ENCODE measurements around the gene ATOX1.

ATOX1 gene

DNA sequence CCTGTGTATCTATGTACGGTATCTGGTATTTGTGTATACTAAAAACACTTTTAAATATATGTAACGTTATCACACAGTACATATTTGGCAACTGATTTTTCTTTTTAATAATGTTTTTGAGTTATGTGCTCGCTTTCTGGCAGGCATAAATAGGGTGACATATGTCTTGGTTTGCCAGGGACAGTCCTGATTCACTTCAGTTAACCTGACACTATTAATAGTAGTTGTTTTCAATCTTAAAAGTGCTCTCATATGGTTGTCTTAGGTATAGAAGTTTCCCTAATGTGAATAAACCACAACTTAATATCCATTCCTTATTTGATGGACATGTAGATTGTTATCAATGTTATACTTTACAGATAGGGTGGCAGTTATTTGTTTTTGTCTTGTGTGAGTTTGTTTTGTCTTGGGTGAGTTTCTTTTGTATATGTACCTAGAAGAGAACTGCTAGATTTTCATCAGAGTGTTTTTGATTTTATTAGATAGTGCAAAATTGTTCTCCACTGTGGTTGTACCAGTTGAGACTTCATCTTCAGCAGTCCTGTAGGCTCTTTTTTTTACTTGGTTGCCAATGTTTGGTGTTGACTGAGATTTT lies 21.2 kb upstream of the ATOX1 start:
- Histone ChIP-seq H4K20me1 (ENCODE audit: insufficient read depth, low read length) (peaks cover 96% of the 10 kb centered on the region), H3K4me1 (ENCODE audit: low read length) (peaks cover 31% of the 10 kb centered on the region), H2AFZ (ENCODE audit: low read depth, low read length) (no peak overlapping the region), H3K79me2 (ENCODE audit: low read length) (peaks cover 100% of the 10 kb centered on the region), H3K27me3 (ENCODE audit: low read depth, low read length) (no peaks in the 10 kb centered on the region), H3K27ac (ENCODE audit: low read length) (no peak overlapping the region), H3K4me3 (ENCODE audit: low read length) (no peak overlapping the region), H3K9me3 (ENCODE audit: insufficient read depth, low read length) (no peaks in the 10 kb centered on the region), H3K9ac (ENCODE audit: low read length) (no peak overlapping the region), H3K4me2 (ENCODE audit: low read length) (peak overlapping the region; percentile 7), H3K36me3 (replicated peaks; ENCODE audit: low read depth, low read length) (peaks cover 15% of the 10 kb centered on the region)
- no peak for TF ChIP-seq EZH2phosphoT487 (IDR thresholded peaks at IDR 0.05; ENCODE audit: low read depth)
- TF ChIP-seq, protein P1, sequence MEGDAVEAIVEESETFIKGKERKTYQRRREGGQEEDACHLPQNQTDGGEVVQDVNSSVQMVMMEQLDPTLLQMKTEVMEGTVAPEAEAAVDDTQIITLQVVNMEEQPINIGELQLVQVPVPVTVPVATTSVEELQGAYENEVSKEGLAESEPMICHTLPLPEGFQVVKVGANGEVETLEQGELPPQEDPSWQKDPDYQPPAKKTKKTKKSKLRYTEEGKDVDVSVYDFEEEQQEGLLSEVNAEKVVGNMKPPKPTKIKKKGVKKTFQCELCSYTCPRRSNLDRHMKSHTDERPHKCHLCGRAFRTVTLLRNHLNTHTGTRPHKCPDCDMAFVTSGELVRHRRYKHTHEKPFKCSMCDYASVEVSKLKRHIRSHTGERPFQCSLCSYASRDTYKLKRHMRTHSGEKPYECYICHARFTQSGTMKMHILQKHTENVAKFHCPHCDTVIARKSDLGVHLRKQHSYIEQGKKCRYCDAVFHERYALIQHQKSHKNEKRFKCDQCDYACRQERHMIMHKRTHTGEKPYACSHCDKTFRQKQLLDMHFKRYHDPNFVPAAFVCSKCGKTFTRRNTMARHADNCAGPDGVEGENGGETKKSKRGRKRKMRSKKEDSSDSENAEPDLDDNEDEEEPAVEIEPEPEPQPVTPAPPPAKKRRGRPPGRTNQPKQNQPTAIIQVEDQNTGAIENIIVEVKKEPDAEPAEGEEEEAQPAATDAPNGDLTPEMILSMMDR (IDR thresholded peaks at IDR 0.05; ENCODE audit: low read depth, low read length) = no peak

DNA sequence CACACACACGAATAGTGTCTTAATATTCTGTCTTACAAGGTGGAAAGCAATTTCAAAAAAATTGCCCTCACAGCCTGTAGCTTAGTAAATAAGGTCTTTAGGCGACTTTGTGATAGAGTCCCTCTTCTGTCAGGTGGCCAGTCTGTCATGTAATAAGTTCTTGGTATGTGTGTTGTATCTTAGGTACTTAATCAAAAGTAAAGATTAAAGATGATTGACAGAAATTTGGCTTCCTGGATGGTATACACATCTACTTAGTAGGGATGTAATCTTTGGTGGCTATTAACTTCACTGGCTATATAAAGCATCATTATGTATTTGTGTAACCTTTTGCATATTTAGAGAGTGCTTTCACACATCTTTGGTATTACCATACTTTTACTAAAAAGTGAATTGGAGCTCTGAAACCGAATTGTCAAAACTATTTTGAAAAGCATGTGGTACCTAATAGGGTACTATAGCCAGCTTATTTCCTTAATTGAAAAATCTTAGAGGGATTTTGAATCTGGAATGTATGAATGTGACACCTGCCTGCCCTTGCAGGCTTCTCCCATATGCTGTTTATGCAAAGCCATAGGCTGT lies 16.7 kb upstream of the ATOX1 start:
- peak overlapping the region; percentile 91 for H3K4me3 ChIP-seq (ENCODE audit: low read length)
- H3K79me2 ChIP-seq (ENCODE audit: low read length) = peaks cover 87% of the 10 kb centered on the region
- H3K4me1 ChIP-seq (ENCODE audit: low read length) = peaks cover 37% of the 10 kb centered on the region
- H2AFZ ChIP-seq (ENCODE audit: low read depth, low read length) = no peak overlapping the region
- H3K36me3 ChIP-seq (replicated peaks; ENCODE audit: low read depth, low read length) = peaks cover 27% of the 10 kb centered on the region
- no peak overlapping the region for H3K27ac ChIP-seq (ENCODE audit: low read length)
- TF ChIP-seq, protein P1 (IDR thresholded peaks at IDR 0.05; ENCODE audit: low read depth, low read length) = no peak
- peaks cover 77% of the 10 kb centered on the region for H4K20me1 ChIP-seq (ENCODE audit: insufficient read depth, low read length)
- H3K9ac ChIP-seq (ENCODE audit: low read length) = 0 out of 2 replicates have a peak overlapping the region, but pooled peaks have one; percentile 97
- no peaks in the 10 kb centered on the region for H3K27me3 ChIP-seq (ENCODE audit: low read depth, low read length)
- peak overlapping the region; percentile 94 for H3K4me2 ChIP-seq (ENCODE audit: low read length)
- no peaks in the 10 kb centered on the region for H3K9me3 ChIP-seq (ENCODE audit: insufficient read depth, low read length)

DNA sequence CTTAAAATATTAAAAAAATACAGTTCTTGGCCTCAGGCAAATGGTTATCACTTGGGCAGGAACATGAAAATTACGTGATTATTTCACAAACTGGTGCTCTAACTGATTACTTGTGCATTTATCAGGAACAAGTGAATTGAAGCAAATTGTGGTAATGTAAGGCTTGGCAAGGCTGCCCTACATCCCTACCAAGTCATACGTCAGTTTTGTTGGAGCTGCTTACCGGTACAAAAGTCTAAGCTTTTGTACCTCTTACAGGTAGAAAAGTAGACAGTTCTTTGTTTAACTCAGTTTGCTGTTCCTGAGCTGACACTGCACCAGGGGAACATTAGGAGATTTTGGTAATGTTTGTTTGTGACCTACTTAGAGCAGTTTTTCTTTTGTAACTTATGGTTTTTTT lies 15.5 kb upstream of the ATOX1 start:
- H4K20me1 ChIP-seq (ENCODE audit: insufficient read depth, low read length) = peaks cover 66% of the 10 kb centered on the region
- H3K79me2 ChIP-seq (ENCODE audit: low read length) = peaks cover 84% of the 10 kb centered on the region
- H3K27ac ChIP-seq (ENCODE audit: low read length) = no peak overlapping the region
- peak overlapping the region; percentile 97 for H3K9ac ChIP-seq (ENCODE audit: low read length)
- peaks cover 26% of the 10 kb centered on the region for H3K4me1 ChIP-seq (ENCODE audit: low read length)
- peak overlapping the region; percentile 94 for H3K4me2 ChIP-seq (ENCODE audit: low read length)
- no peaks in the 10 kb centered on the region for H3K27me3 ChIP-seq (ENCODE audit: low read depth, low read length)
- peak overlapping the region; percentile 91 for H3K4me3 ChIP-seq (ENCODE audit: low read length)
- H2AFZ ChIP-seq (ENCODE audit: low read depth, low read length) = no peak overlapping the region
- TF ChIP-seq EZH2phosphoT487 (IDR thresholded peaks at IDR 0.05; ENCODE audit: low read depth) = no peak
- TF ChIP-seq, protein P1 (IDR thresholded peaks at IDR 0.05; ENCODE audit: low read depth, low read length) = no peak
- H3K36me3 ChIP-seq (replicated peaks; ENCODE audit: low read depth, low read length) = peaks cover 27% of the 10 kb centered on the region
- H3K9me3 ChIP-seq (ENCODE audit: insufficient read depth, low read length) = no peaks in the 10 kb centered on the region

DNA sequence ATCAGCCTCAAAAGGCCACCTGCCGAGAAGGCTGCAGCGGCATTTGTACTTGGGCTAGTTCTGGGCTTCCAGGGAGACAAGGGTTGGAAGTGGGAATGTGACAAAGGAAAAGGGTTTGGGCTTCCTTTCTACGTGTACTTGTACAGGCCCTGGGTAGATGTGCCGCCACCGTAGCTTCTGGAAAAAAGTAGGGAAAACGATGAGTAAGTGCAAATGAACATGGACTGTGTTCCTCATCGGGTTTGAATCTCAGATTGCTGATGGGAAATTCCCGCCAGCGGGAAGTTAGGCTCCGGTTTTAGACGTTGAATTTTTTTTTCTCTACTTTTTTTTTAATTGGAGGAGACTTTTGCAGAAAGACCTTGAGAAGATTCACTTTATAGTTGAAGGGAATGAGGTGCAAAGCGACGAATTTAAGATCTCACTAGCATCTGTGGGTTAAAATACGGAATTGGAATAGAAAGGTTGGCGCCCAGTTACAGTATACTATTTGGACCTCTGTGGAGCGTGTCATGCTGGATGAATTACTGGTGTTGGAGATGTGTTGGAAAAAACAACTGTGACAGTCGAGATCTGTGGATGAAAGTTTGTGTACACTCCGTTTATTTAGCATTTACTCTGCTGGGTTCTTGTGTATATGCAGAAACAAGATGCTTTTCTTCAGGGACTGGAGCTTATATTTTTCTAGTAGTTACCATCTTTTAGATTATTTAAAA lies 14.6 kb upstream of the ATOX1 start:
- Histone ChIP-seq H3K27ac (ENCODE audit: low read length) (peak overlapping the region; percentile 84), H3K4me1 (ENCODE audit: low read length) (peaks cover 26% of the 10 kb centered on the region)

More for the DNA sequence above, 14.6 kb upstream of the ATOX1 start:
- peak overlapping the region; percentile 97 for H3K9ac ChIP-seq (ENCODE audit: low read length)
- no peak overlapping the region for H2AFZ ChIP-seq (ENCODE audit: low read depth, low read length)
- H4K20me1 ChIP-seq (ENCODE audit: insufficient read depth, low read length) = peaks cover 57% of the 10 kb centered on the region
- peak overlapping the region; percentile 91 for H3K4me3 ChIP-seq (ENCODE audit: low read length)
- H3K4me2 ChIP-seq (ENCODE audit: low read length) = peak overlapping the region; percentile 94
- H3K79me2 ChIP-seq (ENCODE audit: low read length) = peaks cover 74% of the 10 kb centered on the region
- TF ChIP-seq, protein P1 (IDR thresholded peaks at IDR 0.05; ENCODE audit: low read depth, low read length) = no peak
- TF ChIP-seq EZH2phosphoT487 (IDR thresholded peaks at IDR 0.05; ENCODE audit: low read depth) = no peak
- H3K9me3 ChIP-seq (ENCODE audit: insufficient read depth, low read length) = no peaks in the 10 kb centered on the region
- peaks cover 24% of the 10 kb centered on the region for H3K36me3 ChIP-seq (replicated peaks; ENCODE audit: low read depth, low read length)
- no peaks in the 10 kb centered on the region for H3K27me3 ChIP-seq (ENCODE audit: low read depth, low read length)

Measured in OCI-LY3 (cell line).